ENCODE measurements around the gene BMP6. TPM values are rescaled to one million over a fixed set of nuclear protein-coding genes. Genes with fewer than 3 reads are reported as not detected.

Gene BMP6
- polyA plus RNA-seq, 1 donor from 2014 or later, result 2.4 TPM

DNA sequence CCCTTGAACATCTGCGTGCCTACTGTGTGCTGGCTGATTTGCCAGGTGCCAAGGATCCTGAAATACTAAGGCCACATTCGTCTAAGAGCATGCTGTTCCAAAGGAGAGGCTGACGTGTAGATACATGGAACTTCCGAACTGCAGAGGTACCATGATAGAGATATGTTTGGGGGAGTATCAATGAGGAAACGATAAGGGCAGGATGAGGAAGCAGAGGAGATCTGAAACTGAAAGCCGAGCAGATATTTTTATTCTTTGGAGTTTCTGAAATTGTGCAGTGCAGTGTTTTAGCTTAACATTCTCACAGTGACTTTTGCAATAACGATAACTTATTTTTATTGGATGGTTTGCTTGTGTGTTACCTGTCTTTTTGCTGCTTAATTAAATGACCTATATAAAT lies 24.3 kb downstream of the BMP6 start:
- no peak overlapping the region for H3K4me3 ChIP-seq (ENCODE audit: low read length)

DNA sequence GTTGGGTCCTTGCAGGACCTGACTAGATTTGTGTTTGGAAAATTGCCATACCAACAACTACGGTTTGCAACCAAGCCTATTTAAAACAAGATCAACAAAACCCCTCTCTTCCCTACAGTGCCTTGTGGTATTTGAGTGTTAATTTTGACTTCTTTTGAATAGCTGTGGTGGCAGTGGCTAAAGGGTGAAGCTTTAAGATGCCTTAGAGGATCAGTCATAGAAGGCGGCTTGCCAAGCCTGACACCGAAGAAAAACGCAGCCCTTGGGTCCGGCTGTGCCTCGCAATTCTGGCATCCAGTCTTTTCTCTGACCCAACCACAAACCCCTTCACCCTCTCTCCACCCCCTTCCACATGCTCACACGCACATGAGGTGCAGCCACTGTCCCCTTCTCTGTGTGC lies 32.6 kb downstream of the BMP6 start:
- Histone ChIP-seq H3K4me2 (ENCODE audit: low read length) (no peak overlapping the region), H3K36me3 (ENCODE audit: insufficient read depth, low read length) (no peaks in the 10 kb centered on the region), H3K9me2 (ENCODE audit: insufficient read depth, low read length) (no peaks in the 10 kb centered on the region), H4K20me1 (ENCODE audit: insufficient read depth) (no peaks in the 10 kb centered on the region), H3K4me3 (ENCODE audit: low read length) (no peak overlapping the region), H3K9me3 (ENCODE audit: low read length) (no peaks in the 10 kb centered on the region), H3F3A (ENCODE audit: insufficient read depth, low read length, poor library complexity, severe bottlenecking) (no peaks in the 10 kb centered on the region), H3K9ac (ENCODE audit: low read length) (no peak overlapping the region), H3K27ac (ENCODE audit: low read length) (no peak overlapping the region), H3K79me2 (replicated peaks; ENCODE audit: insufficient read depth, low read length) (no peaks in the 10 kb centered on the region), H3K27me3 (ENCODE audit: insufficient read depth, low read depth, low read length) (no peaks in the 10 kb centered on the region), H2AFZ (ENCODE audit: low read depth, low read length) (no peak overlapping the region)
- no peak for TF ChIP-seq CTCF (IDR thresholded peaks at IDR 0.05; ENCODE audit: poor library complexity, severe bottlenecking)
- no peak for TF ChIP-seq RAD21 (conservative IDR thresholded peaks at IDR 0.05)
- no peak for TF ChIP-seq MXI1 (conservative IDR thresholded peaks at IDR 0.05; ENCODE audit: poor library complexity, severe bottlenecking)
- TF ChIP-seq SMC3 (conservative IDR thresholded peaks at IDR 0.05; ENCODE audit: poor library complexity), result no peak
- no peak for TF ChIP-seq TAF1 (IDR thresholded peaks at IDR 0.05; ENCODE audit: low read depth)
- TF ChIP-seq EZH2 (IDR thresholded peaks at IDR 0.05; ENCODE audit: borderline replicate concordance, insufficient read depth, low read length, poor library complexity, severe bottlenecking), result no peak
- TF ChIP-seq POLR2AphosphoS5 (IDR thresholded peaks at IDR 0.05), result no peak
- no peak for TF ChIP-seq EP300 (conservative IDR thresholded peaks at IDR 0.05; ENCODE audit: poor library complexity, severe bottlenecking)

More for the DNA sequence above, 24.3 kb downstream of the BMP6 start:
- H3K27ac ChIP-seq (ENCODE audit: low read length), result no peak overlapping the region
- no peaks in the 10 kb centered on the region for H3K27me3 ChIP-seq (ENCODE audit: insufficient read depth, low read depth, low read length)
- H3K9ac ChIP-seq (ENCODE audit: low read length), result no peak overlapping the region
- H4K20me1 ChIP-seq (ENCODE audit: insufficient read depth), result no peaks in the 10 kb centered on the region
- H3K9me2 ChIP-seq (ENCODE audit: insufficient read depth, low read length), result no peaks in the 10 kb centered on the region
- H2AFZ ChIP-seq (ENCODE audit: low read depth, low read length), result no peak overlapping the region
- H3K36me3 ChIP-seq (ENCODE audit: insufficient read depth, low read length), result no peaks in the 10 kb centered on the region
- TF ChIP-seq SMC3 (conservative IDR thresholded peaks at IDR 0.05; ENCODE audit: poor library complexity) (no peak), MXI1 (conservative IDR thresholded peaks at IDR 0.05; ENCODE audit: poor library complexity, severe bottlenecking) (no peak)
- no peaks in the 10 kb centered on the region for H3K79me2 ChIP-seq (replicated peaks; ENCODE audit: insufficient read depth, low read length)
- no peak overlapping the region for H3K4me2 ChIP-seq (ENCODE audit: low read length)
- H3K9me3 ChIP-seq (ENCODE audit: low read length), result no peaks in the 10 kb centered on the region
- no peaks in the 10 kb centered on the region for H3F3A ChIP-seq (ENCODE audit: insufficient read depth, low read length, poor library complexity, severe bottlenecking)

- Histone ChIP-seq H2AFZ (ENCODE audit: low read depth, low read length) (no peak overlapping the region), H3K4me3 (ENCODE audit: low read length) (no peak overlapping the region), H3K9ac (ENCODE audit: low read length) (no peak overlapping the region), H3K27me3 (ENCODE audit: insufficient read depth, low read depth, low read length) (no peaks in the 10 kb centered on the region), H3F3A (ENCODE audit: insufficient read depth, low read length, poor library complexity, severe bottlenecking) (no peaks in the 10 kb centered on the region), H3K9me3 (ENCODE audit: low read length) (no peaks in the 10 kb centered on the region), H3K36me3 (ENCODE audit: insufficient read depth, low read length) (no peaks in the 10 kb centered on the region), H4K20me1 (ENCODE audit: insufficient read depth) (no peaks in the 10 kb centered on the region), H3K9me2 (ENCODE audit: insufficient read depth, low read length) (no peaks in the 10 kb centered on the region), H3K27ac (ENCODE audit: low read length) (no peak overlapping the region), H3K79me2 (replicated peaks; ENCODE audit: insufficient read depth, low read length) (no peaks in the 10 kb centered on the region), H3K4me2 (ENCODE audit: low read length) (no peak overlapping the region)
- no peak for TF ChIP-seq RAD21 (conservative IDR thresholded peaks at IDR 0.05)
- TF ChIP-seq CTCF (IDR thresholded peaks at IDR 0.05; ENCODE audit: poor library complexity, severe bottlenecking), result no peak
- no peak for TF ChIP-seq EZH2 (IDR thresholded peaks at IDR 0.05; ENCODE audit: borderline replicate concordance, insufficient read depth, low read length, poor library complexity, severe bottlenecking)
- TF ChIP-seq SMC3 (conservative IDR thresholded peaks at IDR 0.05; ENCODE audit: poor library complexity), result no peak
Measured at GRCh38 chr6:7759320-7759719, 33.4 kb downstream of the BMP6 start.

All from neural cell (in vitro differentiated cells).